Colonic mucosa (tissue), 4 donors: ENCODE results near the gene CLDN34. TPM values are rescaled to one million over a fixed set of nuclear protein-coding genes. Genes with fewer than 3 reads are reported as not detected.

Experiments
- DNase-seq: peaks from one replicate; pipeline ENCODE4 v3.0.0-alpha.2; 2020
- H3K27ac ChIP-seq: fragments of 200-600 bp; one replicate; pipeline ENCODE4 v1.8.0; 2021
- H3K27me3 ChIP-seq: fragments of 200-600 bp; one replicate; pipeline ENCODE4 v1.8.0; 2021
- H3K36me3 ChIP-seq: fragments of 200-600 bp; one replicate; pipeline ENCODE4 v1.8.0; 2021
- H3K4me1 ChIP-seq: fragments of 200-600 bp; one replicate; pipeline ENCODE4 v1.8.0; 2021; ENCODE audit warnings: mild to moderate bottlenecking
- H3K4me3 ChIP-seq: fragments of 200-600 bp; one replicate; pipeline ENCODE4 v1.8.0; 2021
- H3K9ac ChIP-seq, 2 donors: one replicate each; pipeline ENCODE4 v1.7.0; 2013; ENCODE audit warnings: control low read depth in 2 of 2, low read depth in 2 of 2, low read length in 2 of 2
- H3K9me3 ChIP-seq: fragments of 200-600 bp; one replicate; pipeline ENCODE4 v1.8.0; 2021
- intact Hi-C: fragments of 100-400 bp; cut with DNase I; formaldehyde crosslinking; loops from one replicate; pipeline ENCODE4 v1.14.1; 2022
- total RNA-seq, 2 donors: library from RNA; stranded (reverse); fragmentation: NEBNext Ultra II Directional in 1 of 2; extraction: Animal tissue kit (Norgen Biotek cat#: 25700) in 1 of 2; gene quantifications; one replicate each; pipeline ENCODE4 v1.2.1, GENCODE V29; 2021
- TF ChIP-seq, protein P1 (sequence below): fragments of 200-600 bp; IDR thresholded peaks from one replicate; pipeline ENCODE4 v1.8.0; 2022; ENCODE audit warnings: antibody characterized with exemption, mild to moderate bottlenecking
- donor health status: healthy.
- donor health status: DM: no; HTN: no; CAD: no.
- donor health status: DM: no; HTN: no; CAD: no.

CLDN34 gene
- total RNA-seq, 2 donors from 2014 or later: 0.24 to 0.27 TPM

- H3K4me3 ChIP-seq: no peak overlapping the region
- H3K27ac ChIP-seq: no peak overlapping the region
- intact Hi-C loops: no loop called here
- no peak overlapping the region for H3K9ac ChIP-seq
- no peaks in the 10 kb centered on the region for H3K36me3 ChIP-seq
- H3K4me1 ChIP-seq: no peaks in the 10 kb centered on the region
- TF ChIP-seq, protein P1, sequence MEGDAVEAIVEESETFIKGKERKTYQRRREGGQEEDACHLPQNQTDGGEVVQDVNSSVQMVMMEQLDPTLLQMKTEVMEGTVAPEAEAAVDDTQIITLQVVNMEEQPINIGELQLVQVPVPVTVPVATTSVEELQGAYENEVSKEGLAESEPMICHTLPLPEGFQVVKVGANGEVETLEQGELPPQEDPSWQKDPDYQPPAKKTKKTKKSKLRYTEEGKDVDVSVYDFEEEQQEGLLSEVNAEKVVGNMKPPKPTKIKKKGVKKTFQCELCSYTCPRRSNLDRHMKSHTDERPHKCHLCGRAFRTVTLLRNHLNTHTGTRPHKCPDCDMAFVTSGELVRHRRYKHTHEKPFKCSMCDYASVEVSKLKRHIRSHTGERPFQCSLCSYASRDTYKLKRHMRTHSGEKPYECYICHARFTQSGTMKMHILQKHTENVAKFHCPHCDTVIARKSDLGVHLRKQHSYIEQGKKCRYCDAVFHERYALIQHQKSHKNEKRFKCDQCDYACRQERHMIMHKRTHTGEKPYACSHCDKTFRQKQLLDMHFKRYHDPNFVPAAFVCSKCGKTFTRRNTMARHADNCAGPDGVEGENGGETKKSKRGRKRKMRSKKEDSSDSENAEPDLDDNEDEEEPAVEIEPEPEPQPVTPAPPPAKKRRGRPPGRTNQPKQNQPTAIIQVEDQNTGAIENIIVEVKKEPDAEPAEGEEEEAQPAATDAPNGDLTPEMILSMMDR: no peak
- DNase-seq: no peak
- no peaks in the 10 kb centered on the region for H3K9me3 ChIP-seq
- no peaks in the 10 kb centered on the region for H3K27me3 ChIP-seq
Measured at GRCh38 chrX:9977635-9978034, 10.5 kb downstream of the CLDN34 start.

DNA sequence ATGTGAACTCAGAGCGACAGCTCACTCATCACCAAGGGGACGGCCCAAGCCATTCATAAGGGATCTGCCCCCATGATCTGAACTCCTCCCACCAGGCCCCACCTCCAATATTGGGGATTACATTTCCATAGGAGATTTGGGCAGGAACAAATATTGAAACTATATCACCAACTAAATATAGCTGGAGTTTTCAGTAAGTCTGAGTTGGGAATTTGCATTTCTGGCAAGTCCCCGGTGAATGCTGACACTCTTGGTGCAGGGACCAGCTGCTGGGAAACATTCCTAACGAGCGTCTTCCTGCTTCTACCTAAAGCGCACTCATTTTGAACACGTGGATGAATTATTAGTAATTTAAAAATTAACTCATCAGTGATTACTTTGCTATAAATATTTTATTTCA, 13.2 kb downstream of the CLDN34 start:
- Histone ChIP-seq H3K4me1 (no peaks in the 10 kb centered on the region), H3K27me3 (no peaks in the 10 kb centered on the region), H3K36me3 (no peaks in the 10 kb centered on the region), H3K4me3 (no peak overlapping the region), H3K9ac (no peak overlapping the region), H3K27ac (no peak overlapping the region), H3K9me3 (no peaks in the 10 kb centered on the region)
- intact Hi-C loops: no loop called here
- no peak for DNase-seq
- TF ChIP-seq, protein P1: no peak

GRCh38 chrX:9980927-9981326, 13.8 kb downstream of the CLDN34 start:
- Histone ChIP-seq H3K9ac (no peak overlapping the region), H3K27me3 (no peaks in the 10 kb centered on the region), H3K4me1 (no peaks in the 10 kb centered on the region), H3K36me3 (no peaks in the 10 kb centered on the region), H3K27ac (no peak overlapping the region), H3K9me3 (no peaks in the 10 kb centered on the region), H3K4me3 (no peak overlapping the region)
- intact Hi-C loops: no loop called here
- no peak for DNase-seq
- TF ChIP-seq, protein P1: no peak

GRCh38 chrX:9983441-9983840, 16.3 kb downstream of the CLDN34 start:
- DNase-seq: no peak
- intact Hi-C loops: no loop called here
- H3K27ac ChIP-seq: no peak overlapping the region

GRCh38 chrX:9983846-9984245, 16.7 kb downstream of the CLDN34 start:
- Histone ChIP-seq H3K4me1 (no peaks in the 10 kb centered on the region), H3K4me3 (no peak overlapping the region), H3K27me3 (no peaks in the 10 kb centered on the region), H3K9me3 (no peaks in the 10 kb centered on the region), H3K27ac (no peak overlapping the region), H3K36me3 (no peaks in the 10 kb centered on the region), H3K9ac (no peak overlapping the region)
- no peak for DNase-seq
- TF ChIP-seq, protein P1: no peak
- intact Hi-C loops: no loop called here

More at GRCh38 chrX:9983441-9983840, 16.3 kb downstream of the CLDN34 start:
- Histone ChIP-seq H3K4me1 (no peaks in the 10 kb centered on the region), H3K9ac (no peak overlapping the region), H3K36me3 (no peaks in the 10 kb centered on the region), H3K4me3 (no peak overlapping the region), H3K9me3 (no peaks in the 10 kb centered on the region), H3K27me3 (no peaks in the 10 kb centered on the region)
- TF ChIP-seq, protein P1: no peak

GRCh38 chrX:9988762-9989161, 21.6 kb downstream of the CLDN34 start:
- Histone ChIP-seq H3K9ac (no peak overlapping the region), H3K36me3 (no peaks in the 10 kb centered on the region), H3K27me3 (no peaks in the 10 kb centered on the region), H3K4me1 (no peaks in the 10 kb centered on the region), H3K9me3 (no peaks in the 10 kb centered on the region), H3K27ac (no peak overlapping the region), H3K4me3 (no peak overlapping the region)
- intact Hi-C loops: no loop called here
- no peak for DNase-seq
- TF ChIP-seq, protein P1: no peak
